ENCODE results near the gene CCDC136. TPM values are rescaled to one million over a fixed set of nuclear protein-coding genes. Genes with fewer than 3 reads are reported as not detected.

The CCDC136 gene
- total RNA-seq, 1 experiment from 2014 or later: 31.1 TPM

DNA sequence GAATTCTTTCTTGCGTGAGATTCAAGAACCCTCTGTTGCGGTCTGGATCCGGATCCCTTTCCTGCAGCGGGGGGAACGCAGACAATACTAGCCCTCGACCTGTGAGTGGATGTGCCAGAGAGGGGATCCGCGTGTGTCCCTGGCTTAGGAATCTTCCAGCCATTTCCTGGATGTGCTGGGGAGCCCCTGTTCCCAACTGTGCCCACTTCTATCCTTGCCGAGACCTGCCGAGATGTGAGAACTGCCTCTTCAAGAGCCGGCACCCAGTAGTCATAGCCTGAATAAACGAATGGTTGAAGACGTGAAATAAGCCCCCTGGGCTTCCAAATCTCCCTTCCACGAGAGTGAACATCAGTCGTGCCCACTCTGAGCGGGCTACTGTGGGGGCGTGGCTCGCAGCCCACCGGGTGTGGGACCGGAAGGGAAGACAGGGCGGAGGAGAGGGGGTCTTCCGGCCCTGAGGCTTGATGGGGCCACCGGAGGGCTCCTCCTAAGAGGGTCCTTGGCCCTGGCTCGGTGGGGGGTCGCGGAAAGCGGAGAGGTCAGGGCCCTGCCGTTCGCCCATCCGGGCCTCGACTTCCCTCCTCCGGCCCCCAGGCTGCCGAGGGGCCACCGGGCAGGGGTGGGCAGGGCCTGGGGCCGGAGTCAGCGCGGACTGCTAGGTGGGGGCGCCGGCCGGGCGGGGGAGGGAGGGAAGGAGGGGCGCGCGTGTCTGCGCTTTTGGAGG lies 1.3 kb upstream of the CCDC136 start:
- no peak overlapping the region for H2BK5ac ChIP-seq (ENCODE audit: insufficient read length, low read length)
- no peak overlapping the region for H2AFZ ChIP-seq (ENCODE audit: low read length)
- H4K20me1 ChIP-seq (ENCODE audit: control insufficient read depth, insufficient read depth, insufficient read length): no peaks in the 10 kb centered on the region
- DNase-seq: peak; percentile 59
- H3K4me1 ChIP-seq (ENCODE audit: insufficient read depth, low read length): no peaks in the 10 kb centered on the region
- no peak overlapping the region for H2BK12ac ChIP-seq (ENCODE audit: insufficient read length, low read depth, low read length)
- no peak overlapping the region for H3K56ac ChIP-seq (ENCODE audit: insufficient read length, low read depth, low read length)
- peak overlapping the region; percentile 87 to 90 for H3K4me3 Mint-ChIP-seq
- H3K9me3 Mint-ChIP-seq: no peaks in the 10 kb centered on the region
- no peak overlapping the region for H4K91ac ChIP-seq (ENCODE audit: insufficient read length, low read depth, low read length)
- H3K27ac ChIP-seq (ENCODE audit: insufficient read length, low read depth, low read length): no peak overlapping the region
- H3K36me3 Mint-ChIP-seq (ENCODE audit: insufficient read depth in 1 of 3, low read depth in 3 of 3): peaks cover 9 to 16% (median 15%) of the 10 kb centered on the region in 3 experiments
- WGBS (ENCODE audit: extremely low coverage, insufficient read length, low lambda C conversion rate): no CpG with 5 or more reads among the region's 45 CpGs
- no peaks in the 10 kb centered on the region for H3K79me1 ChIP-seq (ENCODE audit: insufficient read depth, low read depth, low read length, poor library complexity, severe bottlenecking)
- H3K9ac ChIP-seq (ENCODE audit: extremely low read depth, insufficient read length, low read length): no peak overlapping the region
- no peak overlapping the region for H2BK120ac ChIP-seq (ENCODE audit: low read depth, low read length, poor library complexity, severe bottlenecking)
- H3K27me3 ChIP-seq (ENCODE audit: insufficient read depth, low read length): no peaks in the 10 kb centered on the region
- no peaks in the 10 kb centered on the region for H3K9me3 ChIP-seq (ENCODE audit: control insufficient read depth, low read depth, low read length)
- H3K79me2 ChIP-seq (ENCODE audit: insufficient read depth, low read length): no peaks in the 10 kb centered on the region
- no peak overlapping the region for H3T11ph ChIP-seq (ENCODE audit: low read length)
- H3K14ac ChIP-seq (ENCODE audit: insufficient read depth, low read length): no peak overlapping the region; the same call in 1 of the 2 replicates
- no peak overlapping the region for H2AK5ac ChIP-seq (ENCODE audit: insufficient read length, low read length)
- H2BK15ac ChIP-seq (ENCODE audit: low read depth, low read length): no peak overlapping the region
- no peak for TF ChIP-seq CTCF (conservative IDR thresholded peaks at IDR 0.05)
- no peak overlapping the region for H3K23ac ChIP-seq (ENCODE audit: insufficient read length, low read depth, low read length)
- H4K5ac ChIP-seq (ENCODE audit: insufficient read length, low read depth, low read length): no peak overlapping the region
- H3K27me3 Mint-ChIP-seq (ENCODE audit: low read depth): peaks cover 25% of the 10 kb centered on the region
- no peak overlapping the region for H3K4ac ChIP-seq (ENCODE audit: low read depth, low read length)
- peak overlapping the region; percentile 80 for H3K4me2 ChIP-seq (ENCODE audit: insufficient read depth, insufficient read length, low read length)
- peaks cover 12% of the 10 kb centered on the region for H3K23me2 ChIP-seq (ENCODE audit: insufficient read length, low read depth, low read length, poor library complexity, severe bottlenecking)
- H3K18ac ChIP-seq (ENCODE audit: insufficient read length, low read depth, low read length): no peak overlapping the region
- H3K4me1 Mint-ChIP-seq: peaks cover 31 to 34% of the 10 kb centered on the region in 2 experiments
- H2BK20ac ChIP-seq (ENCODE audit: low read depth, low read length, poor library complexity, severe bottlenecking): no peak overlapping the region
- H4K8ac ChIP-seq (replicated peaks; ENCODE audit: insufficient read length, low read depth, low read length): no peak overlapping the region
- peak overlapping the region in 1 of 3 experiments; percentile 80; a peak in 2 of 7 replicates for H3K27ac Mint-ChIP-seq
